ENCODE data around the gene SPOP. TPM values are rescaled to one million over a fixed set of nuclear protein-coding genes. Genes with fewer than 3 reads are reported as not detected.

Gene SPOP
- total and polyA plus RNA-seq, 8 donors = 14.2 to 42.3 (median 30.8) TPM

- intact Hi-C loops (cut with DNase I) = no loop called here
- TF ChIP-seq CTCF (IDR thresholded peaks at IDR 0.05) = no peak
- FAIRE-seq = no peak
- no peak overlapping the region for H3K4me3 ChIP-seq
- peaks cover 0 to 13% (median 4%) of the 10 kb centered on the region in 3 donors for H3K36me3 ChIP-seq
- peaks cover 3 to 9% (median 8%) of the 10 kb centered on the region in 3 donors for H3K4me1 ChIP-seq
- H3K27ac ChIP-seq = no peak overlapping the region
- H3K27me3 ChIP-seq = no peaks in the 10 kb centered on the region
- H3K9me3 ChIP-seq = no peaks in the 10 kb centered on the region
- 96 to 97% methylated on average over 3 of the region's 3 CpGs for WGBS, 2 donors
- no peak for DNase-seq
- ATAC-seq = no peak
Observed at GRCh38 chr17:49722066-49722465, 44.2 kb upstream of the SPOP start.

GRCh38 chr17:49717371-49717861 lies 39.5 kb upstream of the SPOP start:
- DNase-seq = peak in 4 of 6 donors; percentile 27 to 71 (median 42)
- Histone ChIP-seq H3K4me1 (peaks cover 10 to 18% (median 18%) of the 10 kb centered on the region in 3 donors), H3K27me3 (no peaks in the 10 kb centered on the region), H3K4me3 (no peak overlapping the region), H3K27ac (peak overlapping the region in 1 of 4 donors; percentile 15), H3K36me3 (peaks cover 0 to 13% (median 4%) of the 10 kb centered on the region in 3 donors), H3K9me3 (no peaks in the 10 kb centered on the region)
- no peak for FAIRE-seq
- 43 to 65% methylated on average over 10 of the region's 10 CpGs for WGBS, 2 donors
- TF ChIP-seq CTCF (IDR thresholded peaks at IDR 0.05) = no peak
- intact Hi-C loops (cut with DNase I) = loop anchor here in 1 of 3 donors (10.0 kb wide), 1 partner anchor 47 kb away; the partner anchor contains the start of gene FAM117A
- peak in 3 of 4 donors; percentile 18 to 48 (median 29) for ATAC-seq

GRCh38 chr17:49716668-49717364 lies 38.9 kb upstream of the SPOP start:
- Histone ChIP-seq H3K27ac (peak overlapping the region in 1 of 4 donors; percentile 57), H3K9me3 (no peaks in the 10 kb centered on the region), H3K4me1 (peaks cover 10 to 18% (median 18%) of the 10 kb centered on the region in 3 donors), H3K4me3 (no peak overlapping the region), H3K27me3 (no peaks in the 10 kb centered on the region), H3K36me3 (peaks cover 0 to 9% (median 0%) of the 10 kb centered on the region in 3 donors)
- ATAC-seq (peak; percentile 11 to 53 (median 21)), DNase-seq (no peak), FAIRE-seq (no peak)
- intact Hi-C loops (cut with DNase I) = loop anchor here in 1 of 3 donors (10.0 kb wide), 1 partner anchor 48 kb away; the partner anchor contains the start of gene FAM117A
- no peak for TF ChIP-seq CTCF (IDR thresholded peaks at IDR 0.05)
- 45 to 57% methylated on average over 1 of the region's 1 CpG for WGBS, 2 donors

GRCh38 chr17:49715717-49716279 lies 37.9 kb upstream of the SPOP start:
- DNase-seq (no peak), ATAC-seq (peak; percentile 73 to 83 (median 78)), FAIRE-seq (no peak)
- intact Hi-C loops (cut with DNase I) = loop anchor here in 1 of 3 donors (10.0 kb wide), 1 partner anchor 49 kb away; the partner anchor contains the start of gene FAM117A
- Histone ChIP-seq H3K27me3 (no peaks in the 10 kb centered on the region), H3K4me1 (peaks cover 10 to 18% (median 18%) of the 10 kb centered on the region in 3 donors), H3K9me3 (no peaks in the 10 kb centered on the region), H3K4me3 (no peak overlapping the region), H3K27ac (peak overlapping the region in 3 of 4 donors; percentile 23 to 57 (median 41)), H3K36me3 (peaks cover 0 to 9% (median 0%) of the 10 kb centered on the region in 3 donors)
- 22 to 27% methylated on average over 9 of the region's 9 CpGs for WGBS, 2 donors
- TF ChIP-seq CTCF (IDR thresholded peaks at IDR 0.05) = no peak
